NCI-H2081 (cell line): ENCODE results near the gene VENTX.

Experiments used
- DNase-seq, 2 experiments: peaks; one replicate each; lab custom pipeline; 2025; lab: John Stamatoyannopoulos, UW

Gene VENTX

DNA sequence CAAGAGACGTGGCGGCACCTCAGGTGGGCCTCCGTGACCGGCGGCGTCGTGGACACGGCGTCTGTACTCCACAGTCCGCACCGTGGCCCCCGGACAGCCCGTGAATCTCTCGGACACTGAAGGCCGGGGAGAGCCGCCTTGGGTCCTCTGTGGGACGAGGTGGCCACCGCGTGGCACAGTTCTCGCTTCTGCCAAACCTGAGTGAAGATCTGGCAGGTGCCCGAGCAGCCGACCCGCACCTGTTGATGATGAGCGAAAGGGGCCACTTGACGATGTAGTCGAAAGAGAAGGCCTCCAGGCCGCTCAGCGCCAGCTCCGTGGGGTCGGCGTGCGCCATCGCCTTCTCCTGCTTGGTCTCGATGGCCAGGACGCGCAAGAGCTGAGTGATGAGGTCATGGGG lies 47.6 kb downstream of the VENTX start:
- DNase-seq = no peak

DNA sequence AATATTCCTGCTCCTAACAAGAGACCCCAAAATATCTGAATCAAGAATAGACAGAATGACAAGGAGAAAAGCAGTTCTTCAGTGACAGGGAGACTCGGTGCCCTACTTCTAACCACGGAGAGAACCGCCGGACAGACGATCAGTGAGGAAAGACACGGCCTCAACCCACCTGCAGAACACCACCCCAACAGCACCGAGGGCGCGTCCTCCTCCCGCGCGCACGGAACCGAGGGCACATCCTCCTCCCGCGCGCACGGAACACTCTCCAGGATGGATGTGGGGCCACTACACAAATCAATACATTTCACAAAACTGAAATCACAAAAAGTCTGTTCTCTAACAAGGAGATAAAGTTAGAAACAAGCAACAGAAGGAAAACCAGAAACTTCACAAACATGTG lies 48.7 kb downstream of the VENTX start:
- no peak for DNase-seq

DNA sequence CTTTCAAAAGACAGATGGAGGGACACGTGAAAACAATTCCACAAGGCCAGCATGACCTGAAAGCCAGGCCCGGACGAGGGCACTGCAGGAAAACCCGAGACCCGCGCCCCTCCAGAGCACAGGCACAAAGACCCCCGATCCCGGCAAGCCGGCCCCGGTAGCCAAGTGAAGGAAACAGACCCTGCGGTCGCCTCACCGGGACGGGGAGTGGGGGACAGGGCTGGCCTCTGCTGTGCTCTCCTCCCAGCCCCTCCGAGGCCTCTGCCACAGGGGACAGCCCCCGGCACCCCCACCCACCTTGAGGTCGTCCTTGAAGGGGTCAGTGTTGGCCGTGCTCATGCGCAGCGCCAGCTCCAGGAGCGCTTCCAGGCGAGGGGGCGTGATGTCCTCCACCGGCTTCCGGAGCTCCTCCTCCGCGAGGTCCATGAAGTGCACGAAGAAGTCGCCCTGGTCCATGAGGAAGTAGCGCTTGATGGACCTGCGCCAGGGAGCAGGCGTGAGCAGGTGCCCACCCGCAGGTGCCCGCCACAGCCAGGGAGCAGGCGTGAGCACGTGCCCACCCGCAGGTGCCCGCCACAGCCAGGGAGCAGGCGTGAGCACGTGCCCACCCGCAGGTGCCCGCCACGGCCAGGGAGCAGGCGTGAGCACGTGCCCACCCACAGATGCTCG lies 50.3 kb downstream of the VENTX start:
- no peak for DNase-seq

DNA sequence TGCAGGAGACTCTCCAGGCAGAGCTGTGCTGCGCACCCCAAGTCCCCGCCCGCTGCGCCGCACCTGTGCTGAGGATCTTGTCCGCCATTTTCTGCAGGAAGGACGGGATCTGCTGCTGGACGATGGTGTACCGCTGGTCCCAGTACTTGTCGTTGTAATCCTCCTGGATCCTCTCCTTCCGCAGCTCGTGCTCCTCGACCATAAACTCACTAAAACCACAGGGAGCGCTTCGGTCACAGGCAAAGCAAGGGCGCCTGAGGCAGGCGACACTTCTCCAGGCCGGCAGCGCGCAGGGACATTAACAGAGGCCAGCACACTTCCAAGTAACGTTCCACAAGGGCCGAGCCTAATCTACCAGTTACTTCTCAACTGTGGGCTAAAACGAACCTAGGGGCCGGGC lies 52.1 kb downstream of the VENTX start:
- no peak for DNase-seq
